ENCODE data around the gene EFHB.
"Not testable (repeated sequence)": the region's sequence is repeated elsewhere in the genome, so short reads cannot be mapped to it uniquely, and the experiment has no call there.

Gene EFHB

DNA sequence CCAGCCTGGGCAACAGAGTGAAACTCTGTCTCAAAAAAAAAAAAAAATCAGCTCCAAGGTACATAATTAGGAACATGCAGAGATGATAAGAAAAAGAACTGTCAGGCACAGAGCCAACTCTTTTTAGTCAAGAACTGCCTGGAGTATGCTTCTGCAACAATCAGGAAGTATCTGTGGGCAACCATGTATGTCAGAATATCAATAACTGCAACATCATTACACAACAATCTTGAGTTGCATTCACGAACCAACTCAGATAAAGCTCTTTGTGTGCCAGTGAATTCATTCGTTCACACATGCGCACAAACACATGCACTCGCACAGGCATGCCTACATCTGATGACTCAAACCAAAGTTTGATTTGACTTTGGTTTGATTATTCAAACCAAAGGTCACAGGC, 32.1 kb downstream of the EFHB start:
- Histone ChIP-seq H2BK15ac (ENCODE audit: low read depth, poor library complexity, severe bottlenecking) (no peak overlapping the region), H4K91ac (ENCODE audit: low read length) (no peak overlapping the region), H2AFZ (ENCODE audit: low read depth, low read length) (no peak overlapping the region), H3K4ac (ENCODE audit: low read depth in 1 of 2, low read length in 2 of 2) (no peak overlapping the region), H2BK120ac (ENCODE audit: low read depth, low read length) (no peak overlapping the region), H4K8ac (ENCODE audit: low read length) (no peak overlapping the region), H2BK5ac (ENCODE audit: low read depth, low read length, poor library complexity, severe bottlenecking) (no peak overlapping the region), H3K18ac (ENCODE audit: low read depth in 1 of 2, low read length in 2 of 2) (no peak overlapping the region), H3K27me3 (ENCODE audit: control insufficient read depth in 1 of 2, insufficient read depth in 1 of 2, low read length in 2 of 2) (no peaks in the 10 kb centered on the region), H2BK12ac (ENCODE audit: low read length in 2 of 2) (no peak overlapping the region), H3K79me1 (replicated peaks; ENCODE audit: low read length, poor library complexity, severe bottlenecking) (no peaks in the 10 kb centered on the region), H3K36me3 (ENCODE audit: control insufficient read depth in 1 of 2, insufficient read depth in 2 of 2, low read depth in 1 of 2, low read length in 2 of 2) (no peaks in the 10 kb centered on the region), H3K9me3 (ENCODE audit: control insufficient read depth, low read length) (peaks cover 4% of the 10 kb centered on the region), H3K9ac (ENCODE audit: low read length) (no peak overlapping the region), H3K4me3 (ENCODE audit: insufficient read depth in 1 of 2, low read depth in 1 of 2, low read length in 2 of 2) (no peak overlapping the region), H3K4me1 (ENCODE audit: control insufficient read depth, insufficient read depth, low read depth, low read length) (peaks cover 4% of the 10 kb centered on the region), H3K27ac (ENCODE audit: low read length, poor library complexity, severe bottlenecking) (no peak overlapping the region), H2AK5ac (ENCODE audit: low read length, severe bottlenecking) (no peak overlapping the region), H3K14ac (ENCODE audit: low read length in 2 of 2) (no peak overlapping the region), H3K4me2 (ENCODE audit: low read length, poor library complexity, severe bottlenecking) (no peak overlapping the region), H3K23ac (ENCODE audit: low read length in 2 of 2) (no peak overlapping the region)
- 87% methylated on average over 4 of the region's 4 CpGs for WGBS
- no peak for DNase-seq

GRCh38 chr3:19901337-19901736, 32.7 kb downstream of the EFHB start:
- Histone ChIP-seq H3K4ac (ENCODE audit: low read depth in 1 of 2, low read length in 2 of 2) (no peak overlapping the region), H2BK120ac (ENCODE audit: low read depth, low read length) (no peak overlapping the region), H3K9me3 (ENCODE audit: control insufficient read depth, low read length) (no peaks in the 10 kb centered on the region), H2AFZ (ENCODE audit: low read depth, low read length) (no peak overlapping the region), H3K4me1 (ENCODE audit: control insufficient read depth, insufficient read depth, low read depth, low read length) (peaks cover 4% of the 10 kb centered on the region), H3K23ac (ENCODE audit: low read length in 2 of 2) (no peak overlapping the region), H2BK5ac (ENCODE audit: low read depth, low read length, poor library complexity, severe bottlenecking) (no peak overlapping the region), H3K18ac (ENCODE audit: low read depth in 1 of 2, low read length in 2 of 2) (no peak overlapping the region), H3K27ac (ENCODE audit: low read length, poor library complexity, severe bottlenecking) (no peak overlapping the region), H3K79me1 (replicated peaks; ENCODE audit: low read length, poor library complexity, severe bottlenecking) (no peaks in the 10 kb centered on the region), H4K8ac (ENCODE audit: low read length) (no peak overlapping the region), H2BK12ac (ENCODE audit: low read length in 2 of 2) (no peak overlapping the region), H2AK5ac (ENCODE audit: low read length, severe bottlenecking) (no peak overlapping the region), H3K4me2 (ENCODE audit: low read length, poor library complexity, severe bottlenecking) (no peak overlapping the region), H3K14ac (ENCODE audit: low read length in 2 of 2) (no peak overlapping the region), H4K91ac (ENCODE audit: low read length) (no peak overlapping the region), H3K27me3 (ENCODE audit: control insufficient read depth in 1 of 2, insufficient read depth in 1 of 2, low read length in 2 of 2) (no peaks in the 10 kb centered on the region), H3K36me3 (ENCODE audit: control insufficient read depth in 1 of 2, insufficient read depth in 2 of 2, low read depth in 1 of 2, low read length in 2 of 2) (no peaks in the 10 kb centered on the region), H3K4me3 (ENCODE audit: insufficient read depth in 1 of 2, low read depth in 1 of 2, low read length in 2 of 2) (no peak overlapping the region), H3K9ac (ENCODE audit: low read length) (no peak overlapping the region), H2BK15ac (ENCODE audit: low read depth, poor library complexity, severe bottlenecking) (no peak overlapping the region)
- no peak for DNase-seq
- WGBS = 93% methylated on average over 3 of the region's 5 CpGs

DNA sequence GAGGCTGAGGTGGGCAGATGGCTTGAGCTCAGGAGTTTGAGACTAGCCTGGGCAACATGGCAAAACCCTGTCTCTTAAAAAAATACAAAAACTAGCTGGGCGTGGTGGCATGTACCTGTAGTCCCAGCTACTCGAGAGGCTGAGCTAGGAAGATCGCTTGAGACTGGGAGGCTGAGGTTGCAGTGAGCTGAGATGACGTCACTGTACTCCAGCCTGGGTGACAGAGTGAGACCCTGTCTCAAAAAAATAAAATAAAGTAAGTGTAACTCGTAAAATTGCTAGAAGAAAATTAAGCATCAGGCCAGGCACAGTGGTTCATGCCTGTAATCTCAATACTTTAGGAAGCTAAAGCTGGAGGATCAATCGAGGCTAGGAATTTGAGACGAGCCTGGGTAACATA, 34.2 kb downstream of the EFHB start:
- H2AFZ ChIP-seq (ENCODE audit: low read depth, low read length); H3K14ac ChIP-seq (ENCODE audit: low read length in 2 of 2); H3K36me3 ChIP-seq (ENCODE audit: control insufficient read depth in 1 of 2, insufficient read depth in 2 of 2, low read depth in 1 of 2, low read length in 2 of 2); H2BK120ac ChIP-seq (ENCODE audit: low read depth, low read length); H2BK12ac ChIP-seq (ENCODE audit: low read length in 2 of 2); H4K91ac ChIP-seq (ENCODE audit: low read length); H3K4me2 ChIP-seq (ENCODE audit: low read length, poor library complexity, severe bottlenecking); H4K8ac ChIP-seq (ENCODE audit: low read length); H3K79me1 ChIP-seq (replicated peaks; ENCODE audit: low read length, poor library complexity, severe bottlenecking); H3K9me3 ChIP-seq (ENCODE audit: control insufficient read depth, low read length); H2BK15ac ChIP-seq (ENCODE audit: low read depth, poor library complexity, severe bottlenecking); H2AK5ac ChIP-seq (ENCODE audit: low read length, severe bottlenecking); H3K18ac ChIP-seq (ENCODE audit: low read depth in 1 of 2, low read length in 2 of 2); DNase-seq; H3K4ac ChIP-seq (ENCODE audit: low read depth in 1 of 2, low read length in 2 of 2); H3K9ac ChIP-seq (ENCODE audit: low read length); H2BK5ac ChIP-seq (ENCODE audit: low read depth, low read length, poor library complexity, severe bottlenecking); H3K4me1 ChIP-seq (ENCODE audit: control insufficient read depth, insufficient read depth, low read depth, low read length); H3K27me3 ChIP-seq (ENCODE audit: control insufficient read depth in 1 of 2, insufficient read depth in 1 of 2, low read length in 2 of 2); H3K4me3 ChIP-seq (ENCODE audit: insufficient read depth in 1 of 2, low read depth in 1 of 2, low read length in 2 of 2); H3K23ac ChIP-seq (ENCODE audit: low read length in 2 of 2): not testable (repeated sequence)
- WGBS = 98% methylated on average over 5 of the region's 7 CpGs
- peak overlapping the region; percentile 77 for H3K27ac ChIP-seq (ENCODE audit: low read length, poor library complexity, severe bottlenecking)

DNA sequence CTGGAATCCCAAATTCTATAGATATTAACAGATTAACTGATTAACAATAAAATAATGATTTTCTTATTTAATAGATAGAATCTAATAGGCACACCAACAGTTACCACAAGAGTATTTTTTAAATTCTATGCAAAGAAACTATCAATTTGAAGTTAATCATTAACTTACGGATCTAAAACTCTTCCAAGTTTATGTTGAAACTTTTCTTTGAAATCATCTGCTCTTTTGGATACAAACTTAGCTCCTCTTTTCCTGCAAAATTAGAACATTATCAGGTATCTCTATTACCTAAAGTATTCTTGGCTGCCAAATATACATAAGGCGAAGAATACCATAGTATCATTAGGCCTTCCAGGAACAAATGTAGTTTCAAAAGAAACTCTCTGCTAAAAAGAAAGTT, 34.8 kb downstream of the EFHB start:
- no peaks in the 10 kb centered on the region for H3K9me3 ChIP-seq (ENCODE audit: control insufficient read depth, low read length)
- no peaks in the 10 kb centered on the region for H3K36me3 ChIP-seq (ENCODE audit: control insufficient read depth in 1 of 2, insufficient read depth in 2 of 2, low read depth in 1 of 2, low read length in 2 of 2)
- peak overlapping the region; percentile 60 for H3K27ac ChIP-seq (ENCODE audit: low read length, poor library complexity, severe bottlenecking)
- no peak overlapping the region for H2AK5ac ChIP-seq (ENCODE audit: low read length, severe bottlenecking)
- H2AFZ ChIP-seq (ENCODE audit: low read depth, low read length) = no peak overlapping the region
- H3K4me2 ChIP-seq (ENCODE audit: low read length, poor library complexity, severe bottlenecking) = no peak overlapping the region
- H2BK12ac ChIP-seq (ENCODE audit: low read length in 2 of 2) = no peak overlapping the region
- H3K4me1 ChIP-seq (ENCODE audit: control insufficient read depth, insufficient read depth, low read depth, low read length) = peaks cover 4% of the 10 kb centered on the region
- H3K79me1 ChIP-seq (replicated peaks; ENCODE audit: low read length, poor library complexity, severe bottlenecking) = no peaks in the 10 kb centered on the region
- WGBS = 100% methylated on average over 1 of the region's 2 CpGs
- H3K4ac ChIP-seq (ENCODE audit: low read depth in 1 of 2, low read length in 2 of 2) = no peak overlapping the region
- H3K27me3 ChIP-seq (ENCODE audit: control insufficient read depth in 1 of 2, insufficient read depth in 1 of 2, low read length in 2 of 2) = no peaks in the 10 kb centered on the region
- H4K8ac ChIP-seq (ENCODE audit: low read length) = no peak overlapping the region
- H4K91ac ChIP-seq (ENCODE audit: low read length) = no peak overlapping the region
- H3K9ac ChIP-seq (ENCODE audit: low read length) = no peak overlapping the region
- H2BK5ac ChIP-seq (ENCODE audit: low read depth, low read length, poor library complexity, severe bottlenecking) = no peak overlapping the region
- H3K23ac ChIP-seq (ENCODE audit: low read length in 2 of 2) = no peak overlapping the region
- H3K4me3 ChIP-seq (ENCODE audit: insufficient read depth in 1 of 2, low read depth in 1 of 2, low read length in 2 of 2) = no peak overlapping the region
- no peak overlapping the region for H3K18ac ChIP-seq (ENCODE audit: low read depth in 1 of 2, low read length in 2 of 2)
- DNase-seq = no peak
- no peak overlapping the region for H3K14ac ChIP-seq (ENCODE audit: low read length in 2 of 2)
- H2BK15ac ChIP-seq (ENCODE audit: low read depth, poor library complexity, severe bottlenecking) = no peak overlapping the region
- no peak overlapping the region for H2BK120ac ChIP-seq (ENCODE audit: low read depth, low read length)

Data from mesenchymal stem cell (in vitro differentiated cells and primary cell).